Suprapubic skin (tissue), 4 donors: ENCODE data around the gene ERLIN1. TPM values are rescaled to one million over a fixed set of nuclear protein-coding genes. Genes with fewer than 3 reads are reported as not detected.
A peak's percentile ranks its signal among the peaks of the same experiment; 100 is the strongest.

Experiments used
- DNase-seq, 2 donors: peaks; one replicate each; pipeline ENCODE4 v3.0.0-alpha.2; 2019; ENCODE audit warnings: low spot score in 2 of 2
- H3K27ac ChIP-seq: fragments of 200-600 bp; sonication (generic); one replicate; pipeline ENCODE4 v1.5.1; 2019
- H3K27me3 ChIP-seq: fragments of 200-600 bp; sonication (generic); one replicate; pipeline ENCODE4 v1.5.1; 2019
- H3K36me3 ChIP-seq: fragments of 200-600 bp; sonication (generic); one replicate; pipeline ENCODE4 v1.5.1; 2019
- H3K4me1 ChIP-seq: fragments of 200-600 bp; sonication (generic); one replicate; pipeline ENCODE4 v1.5.1; 2019
- H3K4me3 ChIP-seq: fragments of 200-600 bp; sonication (generic); one replicate; pipeline ENCODE4 v1.5.1; 2019; ENCODE audit warnings: mild to moderate bottlenecking
- H3K9me3 ChIP-seq: fragments of 200-600 bp; sonication (generic); one replicate; pipeline ENCODE4 v1.5.1; 2019
- EP300 ChIP-seq: sonication (generic); formaldehyde crosslinking; IDR thresholded peaks from one replicate; pipeline ENCODE4 v1.6.1; 2017; ENCODE audit warnings: antibody characterized with exemption
- POLR2A ChIP-seq, 2 donors: fragments of 450-650 bp; IDR thresholded peaks; one replicate each; pipeline ENCODE4 v1.6.1; 2017; ENCODE audit warnings: antibody characterized with exemption in 2 of 2, mild to moderate bottlenecking in 2 of 2, moderate library complexity in 2 of 2
- POLR2AphosphoS5 ChIP-seq, 3 donors: sonication (generic); formaldehyde crosslinking; IDR thresholded peaks; one replicate each; pipeline ENCODE4 v1.6.1; 2017; ENCODE audit warnings: antibody characterized with exemption in 3 of 3
- WGBS: methylation state at CpG from one replicate; pipeline ENCODE4 v1.1.5; 2018; 5-methylcytosine and 5-hydroxymethylcytosine counted together
- total RNA-seq, 4 donors: library from RNA; depleted of rRNA; stranded (reverse); fragments of >200 nt; gene quantifications; one replicate each; pipeline ENCODE4 v1.1.0, GENCODE V29; 2016
- TF ChIP-seq, protein P1 (sequence below), 2 donors: fragments of 200-600 bp in 1 of 2; fragments of 450-650 bp in 1 of 2; sonication (generic) in 1 of 2; IDR thresholded peaks; one replicate each; pipeline ENCODE4 v1.5.1; 2016 to 2019; ENCODE audit warnings: antibody characterized with exemption in 2 of 2, mild to moderate bottlenecking in 1 of 2, moderate library complexity in 1 of 2

Gene ERLIN1
- total RNA-seq, 4 donors from 2014 or later, result 23.3 to 38.2 (median 27.9) TPM

DNA sequence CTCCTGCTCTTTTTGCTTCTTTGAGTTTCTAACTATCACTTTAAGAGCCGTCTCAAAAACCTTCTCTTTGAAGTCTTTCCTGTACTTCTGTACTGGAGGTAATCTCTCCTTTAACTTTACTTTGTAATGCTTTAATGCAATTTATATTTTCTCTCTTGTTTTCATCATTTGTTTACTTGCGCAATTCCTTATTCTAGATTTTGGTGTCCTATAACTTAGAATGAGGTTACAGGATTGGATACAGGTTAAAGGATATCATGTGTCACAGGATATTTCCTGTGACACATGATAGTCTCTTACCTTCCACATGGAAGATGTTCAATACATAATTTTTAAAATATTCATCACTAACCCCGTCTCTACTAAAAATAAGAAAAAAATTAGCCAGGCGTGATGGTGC lies 61.7 kb downstream of the ERLIN1 start:
- peaks cover 3% of the 10 kb centered on the region for H3K27me3 ChIP-seq
- H3K27ac ChIP-seq, result no peak overlapping the region
- no peaks in the 10 kb centered on the region for H3K36me3 ChIP-seq
- no peaks in the 10 kb centered on the region for H3K9me3 ChIP-seq
- TF ChIP-seq POLR2A (IDR thresholded peaks at IDR 0.05) (no peak), EP300 (no peak), POLR2AphosphoS5 (IDR thresholded peaks at IDR 0.05) (no peak)
- TF ChIP-seq, protein P1, sequence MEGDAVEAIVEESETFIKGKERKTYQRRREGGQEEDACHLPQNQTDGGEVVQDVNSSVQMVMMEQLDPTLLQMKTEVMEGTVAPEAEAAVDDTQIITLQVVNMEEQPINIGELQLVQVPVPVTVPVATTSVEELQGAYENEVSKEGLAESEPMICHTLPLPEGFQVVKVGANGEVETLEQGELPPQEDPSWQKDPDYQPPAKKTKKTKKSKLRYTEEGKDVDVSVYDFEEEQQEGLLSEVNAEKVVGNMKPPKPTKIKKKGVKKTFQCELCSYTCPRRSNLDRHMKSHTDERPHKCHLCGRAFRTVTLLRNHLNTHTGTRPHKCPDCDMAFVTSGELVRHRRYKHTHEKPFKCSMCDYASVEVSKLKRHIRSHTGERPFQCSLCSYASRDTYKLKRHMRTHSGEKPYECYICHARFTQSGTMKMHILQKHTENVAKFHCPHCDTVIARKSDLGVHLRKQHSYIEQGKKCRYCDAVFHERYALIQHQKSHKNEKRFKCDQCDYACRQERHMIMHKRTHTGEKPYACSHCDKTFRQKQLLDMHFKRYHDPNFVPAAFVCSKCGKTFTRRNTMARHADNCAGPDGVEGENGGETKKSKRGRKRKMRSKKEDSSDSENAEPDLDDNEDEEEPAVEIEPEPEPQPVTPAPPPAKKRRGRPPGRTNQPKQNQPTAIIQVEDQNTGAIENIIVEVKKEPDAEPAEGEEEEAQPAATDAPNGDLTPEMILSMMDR (IDR thresholded peaks at IDR 0.05), result no peak
- DNase-seq, result no peak
- 90% methylated on average over 4 of the region's 4 CpGs for WGBS
- no peaks in the 10 kb centered on the region for H3K4me1 ChIP-seq
- H3K4me3 ChIP-seq, result no peak overlapping the region

GRCh38 chr10:100122780-100123179 lies 63.0 kb downstream of the ERLIN1 start:
- H3K4me1 ChIP-seq, result no peaks in the 10 kb centered on the region
- no peak overlapping the region for H3K4me3 ChIP-seq
- H3K27me3 ChIP-seq, result peaks cover 7% of the 10 kb centered on the region
- DNase-seq, result no peak
- no peak overlapping the region for H3K27ac ChIP-seq
- H3K9me3 ChIP-seq, result no peaks in the 10 kb centered on the region
- TF ChIP-seq POLR2A (IDR thresholded peaks at IDR 0.05) (no peak), EP300 (no peak), POLR2AphosphoS5 (IDR thresholded peaks at IDR 0.05) (no peak)
- TF ChIP-seq, protein P1 (IDR thresholded peaks at IDR 0.05), result no peak
- H3K36me3 ChIP-seq, result no peaks in the 10 kb centered on the region

GRCh38 chr10:100120550-100120949 lies 65.3 kb downstream of the ERLIN1 start:
- H3K9me3 ChIP-seq, result no peaks in the 10 kb centered on the region
- H3K27me3 ChIP-seq, result peaks cover 25% of the 10 kb centered on the region
- no peak overlapping the region for H3K27ac ChIP-seq
- no peak for DNase-seq
- H3K4me3 ChIP-seq, result no peak overlapping the region
- H3K36me3 ChIP-seq, result no peaks in the 10 kb centered on the region
- WGBS, result 94% methylated on average over 2 of the region's 2 CpGs
- TF ChIP-seq POLR2A (IDR thresholded peaks at IDR 0.05) (no peak), POLR2AphosphoS5 (IDR thresholded peaks at IDR 0.05) (no peak), EP300 (no peak)
- TF ChIP-seq, protein P1 (IDR thresholded peaks at IDR 0.05), result no peak
- H3K4me1 ChIP-seq, result no peaks in the 10 kb centered on the region

- 86% methylated on average over 4 of the region's 4 CpGs for WGBS
- no peak overlapping the region for H3K4me3 ChIP-seq
Measured at GRCh38 chr10:100119726-100120125, 66.1 kb downstream of the ERLIN1 start.

DNA sequence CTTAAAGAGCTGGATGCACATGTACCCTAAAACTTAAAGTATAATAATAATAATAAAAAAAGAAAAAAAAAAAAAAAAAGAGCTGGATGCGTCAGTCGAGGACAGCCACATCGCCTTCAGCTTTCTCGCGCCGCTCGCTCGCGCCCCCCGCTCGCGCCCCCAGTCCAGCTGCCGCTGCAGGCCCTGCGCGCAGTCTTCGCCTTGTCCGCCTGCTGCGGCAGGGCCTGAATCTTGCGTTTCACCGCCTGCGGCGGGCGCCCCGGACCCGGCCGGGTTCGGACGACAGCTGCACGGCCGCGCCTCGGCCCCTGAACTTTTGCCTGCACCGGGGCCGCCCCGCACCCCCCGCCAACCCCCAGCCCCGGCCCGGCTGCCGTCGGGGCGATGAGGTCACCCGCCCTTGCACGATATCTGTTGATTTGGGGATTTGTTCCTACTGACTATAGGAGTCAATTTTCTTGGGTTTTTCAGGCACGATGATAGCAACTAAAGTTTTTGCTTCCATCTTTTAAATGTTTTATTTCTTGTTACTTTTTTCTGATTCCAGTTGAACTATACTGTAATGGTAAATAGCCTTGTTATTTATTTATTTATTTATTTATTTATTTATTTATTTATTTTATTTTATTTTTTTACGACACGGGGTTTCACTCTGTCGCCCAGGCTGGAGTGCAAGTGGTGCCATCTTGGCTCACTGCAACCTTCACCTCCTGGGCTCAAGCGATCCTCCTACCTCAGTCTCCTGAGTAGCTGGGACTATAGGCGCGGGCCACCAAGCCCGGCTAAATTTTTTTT lies 70.7 kb downstream of the ERLIN1 start:
- no peak for DNase-seq
- TF ChIP-seq POLR2AphosphoS5 (IDR thresholded peaks at IDR 0.05) (no peak), EP300 (no peak), POLR2A (IDR thresholded peaks at IDR 0.05) (no peak)
- TF ChIP-seq, protein P1 (IDR thresholded peaks at IDR 0.05), result no peak
- 29% methylated on average over 43 of the region's 51 CpGs for WGBS
- H3K9me3 ChIP-seq, result no peaks in the 10 kb centered on the region
- peaks cover 3% of the 10 kb centered on the region for H3K4me1 ChIP-seq
- no peaks in the 10 kb centered on the region for H3K36me3 ChIP-seq
- no peak overlapping the region for H3K27ac ChIP-seq
- H3K27me3 ChIP-seq, result peaks cover 35% of the 10 kb centered on the region
- H3K4me3 ChIP-seq, result peak overlapping the region; percentile 11

More at GRCh38 chr10:100119726-100120125, 66.1 kb downstream of the ERLIN1 start:
- no peaks in the 10 kb centered on the region for H3K36me3 ChIP-seq
- no peak for TF ChIP-seq EP300
- H3K9me3 ChIP-seq, result no peaks in the 10 kb centered on the region
- peaks cover 3% of the 10 kb centered on the region for H3K4me1 ChIP-seq
- no peak for DNase-seq
- no peak overlapping the region for H3K27ac ChIP-seq
- peaks cover 33% of the 10 kb centered on the region for H3K27me3 ChIP-seq
